HepG2 (cell line): Measurements from ENCODE around the gene PIGZ. TPM values are rescaled to one million over a fixed set of nuclear protein-coding genes. Genes with fewer than 3 reads are reported as not detected.

Experiments used
- ATAC-seq: fragments of 200-7000 bp; cut with Tn5 transposase; 3 replicates; pipeline ENCODE4 v1.9.1; 2020; ENCODE audit warnings: mild to moderate bottlenecking, moderate library complexity
- BruUV-seq: library from RNA; stranded (reverse); fragments of 400-500 nt; replicated peaks from 2 replicates; lab custom pipeline; 2021; lab: Mats Ljungman, UMichigan
- CTCF ChIA-PET: fragments of 300-600 bp; formaldehyde crosslinking; extraction: SDS; loops from one replicate; lab custom pipeline; 2021; ENCODE audit warnings: low total read pairs, inconsistent platforms, low intra/inter-chr PET ratio; lab: Yijun Ruan, JAX
- POLR2A ChIA-PET: fragments of 350-600 bp; sonication (Branson Sonifier 250); formaldehyde crosslinking; loops from one replicate; lab custom pipeline; 2020; ENCODE audit warnings: antibody characterized with exemption, inconsistent platforms; lab: Yijun Ruan, JAX
- DNase-seq: peaks from one replicate; pipeline ENCODE4 v3.0.0-alpha.2; 2015; ENCODE audit warnings: low spot score
- FAIRE-seq: peaks from 3 replicates; lab custom pipeline; 2011; peaks lifted over from hg19 to GRCh38; lab: Jason Lieb, UNC
- H2AFZ ChIP-seq: one replicate; pipeline ENCODE4 v1.6.1; 2011; ENCODE audit warnings: low read length, inconsistent platforms
- H3K27ac ChIP-seq: fragments of 300-600 bp; 3 replicates; pipeline ENCODE4 v1.8.0; 2011; ENCODE audit warnings: mixed run types, mild to moderate bottlenecking, mixed read lengths, low read length, inconsistent platforms; ENCODE audit not compliant: insufficient read depth; ENCODE audit errors: extremely low read length
- H3K27me3 ChIP-seq, 2 experiments: fragments of 200-600 bp in 1 of 2; 2 replicates in 1 of 2; 3 replicates in 1 of 2; pipeline versions ENCODE4 v1.6.0 to v1.8.0; 2011; ENCODE audit warnings: low read length in 2 of 2, mild to moderate bottlenecking in 2 of 2, moderate library complexity in 2 of 2, inconsistent platforms in 1 of 2; ENCODE audit not compliant: insufficient read depth in 2 of 2, control insufficient read depth in 1 of 2
- H3K36me3 ChIP-seq, 2 experiments: fragments of 200-600 bp in 1 of 2; replicated peaks in 1 of 2; 2 replicates in 1 of 2; 3 replicates in 1 of 2; pipeline versions ENCODE4 v1.5.1 to v1.8.0; 2011; ENCODE audit warnings: low read length in 2 of 2, inconsistent platforms in 1 of 2; ENCODE audit not compliant: insufficient read depth in 2 of 2, control insufficient read depth in 1 of 2
- H3K4me1 ChIP-seq: 2 replicates; pipeline ENCODE4 v1.5.1; 2012; ENCODE audit warnings: low read length, inconsistent platforms; ENCODE audit not compliant: insufficient read depth
- H3K4me2 ChIP-seq: 2 replicates; pipeline ENCODE4 v1.6.0; 2011; ENCODE audit warnings: low read depth, low read length, inconsistent platforms
- H3K4me3 ChIP-seq, 3 experiments: fragments of 200-600 bp in 1 of 3; sonication (generic), shearing (Covaris generic) in 1 of 3; replicated peaks in 1 of 3; 2 replicates each; pipeline ENCODE4 v1.5.1; 2011 to 2016; ENCODE audit warnings: low read length in 3 of 3, inconsistent platforms in 2 of 3, low read depth in 2 of 3, mild to moderate bottlenecking in 2 of 3, control low read depth in 1 of 3, mixed read lengths in 1 of 3; ENCODE audit not compliant: insufficient read depth in 1 of 3
- H3K79me2 ChIP-seq: one replicate; pipeline ENCODE4 v1.6.1; 2011; ENCODE audit warnings: low read length, inconsistent platforms; ENCODE audit not compliant: insufficient read depth
- H3K9ac ChIP-seq: 2 replicates; pipeline ENCODE4 v1.6.0; 2011; ENCODE audit warnings: mild to moderate bottlenecking, low read depth, low read length, inconsistent platforms; ENCODE audit not compliant: insufficient read depth
- H3K9me3 ChIP-seq: 2 replicates; pipeline ENCODE4 v1.5.1; 2012; ENCODE audit warnings: mild to moderate bottlenecking, low read length
- H4K20me1 ChIP-seq: 2 replicates; pipeline ENCODE4 v1.6.0; 2011; ENCODE audit warnings: inconsistent platforms, mild to moderate bottlenecking, low read length, moderate library complexity; ENCODE audit not compliant: insufficient read depth
- GATAD2A ChIP-seq: IDR thresholded peaks from 2 replicates; pipeline ENCODE4 v1.6.1; 2016
- HES4 ChIP-seq: sonication (generic); formaldehyde crosslinking; IDR thresholded peaks from 2 replicates; pipeline ENCODE4 v1.9.0; 2021; ENCODE audit warnings: mild to moderate bottlenecking, missing genetic modification reagents, borderline replicate concordance
- IRX3 ChIP-seq: sonication (generic); formaldehyde crosslinking; IDR thresholded peaks from 2 replicates; pipeline ENCODE4 v1.8.1; 2023; ENCODE audit warnings: mild to moderate bottlenecking, low read depth, missing genetic modification reagents, borderline replicate concordance
- JUNB ChIP-seq: sonication (generic); formaldehyde crosslinking; IDR thresholded peaks from 2 replicates; pipeline ENCODE4 v1.8.0; 2022; ENCODE audit warnings: missing genetic modification reagents, mild to moderate bottlenecking, borderline replicate concordance
- KDM4B ChIP-seq: sonication (generic); formaldehyde crosslinking; IDR thresholded peaks from 2 replicates; pipeline ENCODE4 v1.4.0; 2020; ENCODE audit warnings: missing genetic modification reagents
- REXO4 ChIP-seq: sonication (generic); formaldehyde crosslinking; IDR thresholded peaks from 2 replicates; pipeline ENCODE4 v1.8.0; 2022; ENCODE audit warnings: missing genetic modification reagents, mild to moderate bottlenecking, borderline replicate concordance
- RFXANK ChIP-seq: IDR thresholded peaks from 2 replicates; pipeline ENCODE4 v1.6.1; 2016
- SIN3A ChIP-seq: IDR thresholded peaks from 2 replicates; pipeline ENCODE4 v1.6.1; 2011; ENCODE audit warnings: low read depth, mild to moderate bottlenecking, control low read depth, low read length, borderline replicate concordance
- SIX1 ChIP-seq: sonication (generic); formaldehyde crosslinking; IDR thresholded peaks from 2 replicates; pipeline ENCODE4 v1.4.0; 2020; ENCODE audit warnings: missing genetic modification reagents, borderline replicate concordance
- SMC3 ChIP-seq: IDR thresholded peaks from 2 replicates; pipeline ENCODE4 v1.6.1; 2011; ENCODE audit warnings: low read length, improper control_type of control experiment
- ZFP82 ChIP-seq: sonication (generic); formaldehyde crosslinking; IDR thresholded peaks from 2 replicates; pipeline ENCODE4 v1.5.1; 2020; ENCODE audit warnings: mild to moderate bottlenecking, missing genetic modification reagents, borderline replicate concordance
- ZNF138 ChIP-seq: sonication (generic); formaldehyde crosslinking; IDR thresholded peaks from 2 replicates; pipeline ENCODE4 v1.5.0; 2020; ENCODE audit warnings: mild to moderate bottlenecking, low read depth, missing genetic modification reagents
- ZNF225 ChIP-seq: sonication (generic); formaldehyde crosslinking; IDR thresholded peaks from 2 replicates; pipeline ENCODE4 v1.4.0; 2020; ENCODE audit warnings: mild to moderate bottlenecking, missing genetic modification reagents
- ZNF282 ChIP-seq: fragments of 450-650 bp; IDR thresholded peaks from 2 replicates; pipeline ENCODE4 v1.6.1; 2018; ENCODE audit not compliant: partially characterized antibody
- ZNF780A ChIP-seq: sonication (generic); formaldehyde crosslinking; IDR thresholded peaks from 2 replicates; pipeline ENCODE4 v1.8.0; 2022; ENCODE audit warnings: mild to moderate bottlenecking, missing genetic modification reagents, moderate library complexity
- WGBS: methylation state at CpG from one replicate; pipeline ENCODE4 v1.1.6; 2017; ENCODE audit warnings: low lambda C conversion rate; 5-methylcytosine and 5-hydroxymethylcytosine counted together
- in situ Hi-C: cut with HindIII; loops from 2 replicates; pipeline ENCODE4 v1.10.0; 2017; ENCODE audit warnings: low pct_unique_long_range_greater_than_20kb; ENCODE audit not compliant: extremely low pct_ligation_motif_present
- intact Hi-C: fragments of 100-400 bp; cut with micrococcal nuclease; formaldehyde crosslinking; loops from one replicate; pipeline ENCODE4 v1.10.0; 2022; ENCODE audit not compliant: unreplicated experiment
- polyA plus RNA-seq, 8 experiments: library from polyadenylated mRNA; depleted of rRNA in 3 of 8; stranded (reverse) in 7 of 8; unstranded in 1 of 8; fragments of >200 nt; fragmentation: Illumina TruSeq in 4 of 8; extraction: Trizol in 4 of 8; gene quantifications; 2 replicates each; pipeline versions ENCODE4 v1.2.1 to v1.2.3, GENCODE V29; 2011 to 2016; ENCODE audit warnings: low read depth in 4 of 8, missing spikeins in 1 of 8, mixed read lengths in 1 of 8; ENCODE audit not compliant: insufficient read depth in 1 of 8
- total RNA-seq, 5 experiments: library from RNA; depleted of rRNA; stranded (reverse); fragments of >200 nt; fragmentation: Illumina TruSeq; extraction: Trizol; gene quantifications; 2 replicates each; pipeline ENCODE4 v1.2.3, GENCODE V29; 2016; ENCODE audit warnings: low read depth in 1 of 5
- TF ChIP-seq, protein P1 (sequence below): sonication (generic); formaldehyde crosslinking; IDR thresholded peaks from 2 replicates; pipeline ENCODE4 v1.4.0; 2020; ENCODE audit warnings: missing genetic modification reagents
- TF ChIP-seq, protein P2 (sequence below): sonication (generic); formaldehyde crosslinking; IDR thresholded peaks from 2 replicates; pipeline ENCODE4 v1.5.0; 2020; ENCODE audit warnings: mild to moderate bottlenecking, missing genetic modification reagents
- TF ChIP-seq, protein P3 (sequence below): sonication (generic); formaldehyde crosslinking; conservative IDR thresholded peaks from 2 replicates; pipeline ENCODE4 v1.4.0; 2020; ENCODE audit warnings: missing genetic modification reagents
- TF ChIP-seq, protein P4 (sequence below): sonication (generic); formaldehyde crosslinking; IDR thresholded peaks from 2 replicates; pipeline ENCODE4 v1.8.0; 2022; ENCODE audit warnings: mild to moderate bottlenecking, missing genetic modification reagents, borderline replicate concordance

PIGZ gene
- total and polyA plus RNA-seq, 2 of the 13 experiments (the other 11 are each of a cell fraction or from before 2014, with no cell fraction given), result 4.7 to 60.5 TPM

DNA sequence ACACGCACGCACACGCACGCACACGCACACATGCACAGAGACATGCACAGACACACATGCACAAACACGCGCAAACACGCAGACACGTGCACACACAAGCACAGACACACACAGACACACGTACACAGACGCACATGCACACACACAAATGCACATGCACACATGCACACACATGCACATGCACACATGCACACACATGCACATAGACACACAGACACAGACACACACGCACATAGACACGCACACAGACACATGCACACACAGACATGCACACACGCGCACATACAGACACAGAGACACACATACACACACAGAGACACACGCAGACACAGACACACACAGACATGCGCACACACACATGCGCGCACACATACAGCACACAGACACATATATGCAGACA lies 26.4 kb upstream of the PIGZ start:
- peaks cover 57% of the 10 kb centered on the region for H3K4me1 ChIP-seq
- peak overlapping the region; percentile 31 for H3K4me2 ChIP-seq
- no peaks in the 10 kb centered on the region for H3K27me3 ChIP-seq
- 92% methylated on average over 16 of the region's 19 CpGs for WGBS
- H3K9ac ChIP-seq, result no peak overlapping the region
- ChIA-PET CTCF (no interaction called here), POLR2A (no interaction called here)
- no peaks in the 10 kb centered on the region for H3K79me2 ChIP-seq
- H2AFZ ChIP-seq, result no peak overlapping the region
- FAIRE-seq (no peak), ATAC-seq (no peak), DNase-seq (no peak)
- in situ Hi-C loops (loop anchor here (25.0 kb wide), 1 partner anchor 517 kb away; no protein-coding TSS in a partner anchor), intact Hi-C loops (no loop called here)
- no peak overlapping the region for H3K27ac ChIP-seq
- no peaks in the 10 kb centered on the region for H4K20me1 ChIP-seq
- no peaks in the 10 kb centered on the region for H3K9me3 ChIP-seq
- no peaks in the 10 kb centered on the region for H3K36me3 ChIP-seq
- BruUV-seq, result no TSS peak
- H3K4me3 ChIP-seq, result no peak overlapping the region
- TF ChIP-seq, protein P1, sequence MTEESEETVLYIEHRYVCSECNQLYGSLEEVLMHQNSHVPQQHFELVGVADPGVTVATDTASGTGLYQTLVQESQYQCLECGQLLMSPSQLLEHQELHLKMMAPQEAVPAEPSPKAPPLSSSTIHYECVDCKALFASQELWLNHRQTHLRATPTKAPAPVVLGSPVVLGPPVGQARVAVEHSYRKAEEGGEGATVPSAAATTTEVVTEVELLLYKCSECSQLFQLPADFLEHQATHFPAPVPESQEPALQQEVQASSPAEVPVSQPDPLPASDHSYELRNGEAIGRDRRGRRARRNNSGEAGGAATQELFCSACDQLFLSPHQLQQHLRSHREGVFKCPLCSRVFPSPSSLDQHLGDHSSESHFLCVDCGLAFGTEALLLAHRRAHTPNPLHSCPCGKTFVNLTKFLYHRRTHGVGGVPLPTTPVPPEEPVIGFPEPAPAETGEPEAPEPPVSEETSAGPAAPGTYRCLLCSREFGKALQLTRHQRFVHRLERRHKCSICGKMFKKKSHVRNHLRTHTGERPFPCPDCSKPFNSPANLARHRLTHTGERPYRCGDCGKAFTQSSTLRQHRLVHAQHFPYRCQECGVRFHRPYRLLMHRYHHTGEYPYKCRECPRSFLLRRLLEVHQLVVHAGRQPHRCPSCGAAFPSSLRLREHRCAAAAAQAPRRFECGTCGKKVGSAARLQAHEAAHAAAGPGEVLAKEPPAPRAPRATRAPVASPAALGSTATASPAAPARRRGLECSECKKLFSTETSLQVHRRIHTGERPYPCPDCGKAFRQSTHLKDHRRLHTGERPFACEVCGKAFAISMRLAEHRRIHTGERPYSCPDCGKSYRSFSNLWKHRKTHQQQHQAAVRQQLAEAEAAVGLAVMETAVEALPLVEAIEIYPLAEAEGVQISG (CRISPR knock-in tag), result no peak
- TF ChIP-seq JUNB (CRISPR knock-in tag) (0 out of 2 replicates have a peak, but pooled peaks have one; percentile 38), ZFP82 (no peak), ZNF780A (CRISPR knock-in tag) (no peak), SMC3 (no peak), IRX3 (no peak), ZNF282 (peak; percentile 30), KDM4B (CRISPR knock-in tag) (no peak), ZNF225 (no peak), HES4 (CRISPR knock-in tag) (no peak), SIN3A (no peak), GATAD2A (CRISPR knock-in tag) (no peak), REXO4 (CRISPR knock-in tag) (no peak), ZNF138 (CRISPR knock-in tag) (no peak), RFXANK (no peak), SIX1 (CRISPR knock-in tag) (no peak)
- TF ChIP-seq, protein P2, sequence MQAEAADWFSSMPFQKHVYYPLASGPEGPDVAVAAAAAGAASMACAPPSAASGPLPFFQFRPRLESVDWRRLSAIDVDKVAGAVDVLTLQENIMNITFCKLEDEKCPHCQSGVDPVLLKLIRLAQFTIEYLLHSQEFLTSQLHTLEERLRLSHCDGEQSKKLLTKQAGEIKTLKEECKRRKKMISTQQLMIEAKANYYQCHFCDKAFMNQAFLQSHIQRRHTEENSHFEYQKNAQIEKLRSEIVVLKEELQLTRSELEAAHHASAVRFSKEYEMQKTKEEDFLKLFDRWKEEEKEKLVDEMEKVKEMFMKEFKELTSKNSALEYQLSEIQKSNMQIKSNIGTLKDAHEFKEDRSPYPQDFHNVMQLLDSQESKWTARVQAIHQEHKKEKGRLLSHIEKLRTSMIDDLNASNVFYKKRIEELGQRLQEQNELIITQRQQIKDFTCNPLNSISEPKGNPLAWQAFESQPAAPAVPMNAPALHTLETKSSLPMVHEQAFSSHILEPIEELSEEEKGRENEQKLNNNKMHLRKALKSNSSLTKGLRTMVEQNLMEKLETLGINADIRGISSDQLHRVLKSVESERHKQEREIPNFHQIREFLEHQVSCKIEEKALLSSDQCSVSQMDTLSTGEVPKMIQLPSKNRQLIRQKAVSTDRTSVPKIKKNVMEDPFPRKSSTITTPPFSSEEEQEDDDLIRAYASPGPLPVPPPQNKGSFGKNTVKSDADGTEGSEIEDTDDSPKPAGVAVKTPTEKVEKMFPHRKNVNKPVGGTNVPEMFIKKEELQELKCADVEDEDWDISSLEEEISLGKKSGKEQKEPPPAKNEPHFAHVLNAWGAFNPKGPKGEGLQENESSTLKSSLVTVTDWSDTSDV (CRISPR knock-in tag), result no peak
- TF ChIP-seq, protein P3, sequence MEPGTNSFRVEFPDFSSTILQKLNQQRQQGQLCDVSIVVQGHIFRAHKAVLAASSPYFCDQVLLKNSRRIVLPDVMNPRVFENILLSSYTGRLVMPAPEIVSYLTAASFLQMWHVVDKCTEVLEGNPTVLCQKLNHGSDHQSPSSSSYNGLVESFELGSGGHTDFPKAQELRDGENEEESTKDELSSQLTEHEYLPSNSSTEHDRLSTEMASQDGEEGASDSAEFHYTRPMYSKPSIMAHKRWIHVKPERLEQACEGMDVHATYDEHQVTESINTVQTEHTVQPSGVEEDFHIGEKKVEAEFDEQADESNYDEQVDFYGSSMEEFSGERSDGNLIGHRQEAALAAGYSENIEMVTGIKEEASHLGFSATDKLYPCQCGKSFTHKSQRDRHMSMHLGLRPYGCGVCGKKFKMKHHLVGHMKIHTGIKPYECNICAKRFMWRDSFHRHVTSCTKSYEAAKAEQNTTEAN (CRISPR knock-in tag), result no peak
- TF ChIP-seq, protein P4, sequence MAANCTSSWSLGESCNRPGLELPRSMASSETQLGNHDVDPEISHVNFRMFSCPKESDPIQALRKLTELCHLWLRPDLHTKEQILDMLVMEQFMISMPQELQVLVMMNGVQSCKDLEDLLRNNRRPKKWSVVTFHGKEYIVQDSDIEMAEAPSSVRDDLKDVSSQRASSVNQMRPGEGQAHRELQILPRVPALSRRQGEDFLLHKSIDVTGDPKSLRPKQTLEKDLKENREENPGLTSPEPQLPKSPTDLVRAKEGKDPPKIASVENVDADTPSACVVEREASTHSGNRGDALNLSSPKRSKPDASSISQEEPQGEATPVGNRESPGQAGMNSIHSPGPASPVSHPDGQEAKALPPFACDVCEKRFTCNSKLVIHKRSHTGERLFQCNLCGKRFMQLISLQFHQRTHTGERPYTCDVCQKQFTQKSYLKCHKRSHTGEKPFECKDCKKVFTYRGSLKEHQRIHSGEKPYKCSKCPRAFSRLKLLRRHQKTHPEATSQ (CRISPR knock-in tag), result no peak
